GM18867 (cell line): Measurements from ENCODE around the gene PLA2G4A.
"Not testable (repeated sequence)": the region's sequence is repeated elsewhere in the genome, so short reads cannot be mapped to it uniquely, and the experiment has no call there.

Source experiments
- ATAC-seq: cut with Tn5 transposase; IDR thresholded peaks from one replicate; pipeline ENCODE4 v1.9.1; 2021; ENCODE audit warnings: mild to moderate bottlenecking, moderate library complexity; ENCODE audit not compliant: unreplicated experiment

PLA2G4A gene

GRCh38 chr1:186904361-186904760 lies 75.6 kb downstream of the PLA2G4A start:
- no peak for ATAC-seq

DNA sequence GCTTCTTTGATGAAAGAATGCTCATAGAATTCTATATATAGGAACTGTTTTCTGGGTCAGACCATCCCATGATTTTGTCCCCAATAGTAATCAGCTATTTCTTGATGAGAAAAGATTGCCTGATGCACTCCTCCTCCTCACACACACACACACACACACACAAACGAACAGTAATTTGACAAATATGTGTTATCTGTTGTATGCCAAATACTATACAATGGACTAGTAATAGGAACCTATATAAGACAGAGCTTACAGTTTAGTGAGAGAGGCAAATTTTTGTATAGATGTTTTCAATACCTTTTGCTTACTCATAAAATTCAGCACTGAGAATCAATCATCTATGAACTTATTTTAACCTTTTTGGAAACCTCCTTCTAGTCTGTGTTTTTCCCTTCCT lies 76.8 kb downstream of the PLA2G4A start:
- no peak for ATAC-seq

DNA sequence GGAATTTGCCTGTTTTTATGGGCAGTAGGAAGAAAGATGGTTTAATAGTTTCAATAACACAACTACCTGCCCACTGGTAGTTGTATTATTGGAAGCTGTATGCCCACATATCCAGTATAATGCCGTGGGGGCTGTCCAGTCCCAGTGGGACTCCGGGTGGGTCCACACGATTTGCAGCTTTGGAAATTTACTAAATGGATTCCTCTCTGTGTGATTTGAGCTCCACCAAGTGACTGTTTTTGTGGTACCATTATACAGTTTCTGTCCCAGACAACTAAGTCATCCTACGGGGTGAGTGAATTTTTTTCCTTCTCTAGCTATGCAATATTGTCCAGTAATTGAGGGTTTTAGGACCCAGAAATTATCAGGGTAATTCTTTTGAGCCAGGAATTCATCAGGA lies 86.8 kb downstream of the PLA2G4A start:
- no peak for ATAC-seq

GRCh38 chr1:186917106-186917786 lies 88.5 kb downstream of the PLA2G4A start:
- ATAC-seq, result not testable (repeated sequence)

DNA sequence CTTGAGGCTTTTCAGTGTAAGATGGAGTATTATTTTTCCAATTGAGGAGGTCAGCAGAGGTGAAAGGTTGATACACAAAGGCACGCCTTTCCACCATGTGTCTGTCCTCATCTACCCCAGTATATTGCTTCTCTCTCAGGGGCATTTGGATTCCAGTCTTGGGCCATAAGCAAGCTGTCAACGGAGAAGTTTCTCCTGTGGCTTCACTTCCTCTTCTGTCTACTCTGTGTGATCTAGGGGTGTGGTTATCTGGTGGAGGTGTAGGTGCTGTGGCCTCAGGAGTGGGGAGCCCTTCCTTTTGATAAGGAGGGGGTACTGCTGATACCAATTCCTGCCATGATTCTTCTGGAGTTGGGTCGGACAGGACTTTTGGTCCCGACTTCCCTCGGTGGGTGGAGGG lies 92.6 kb downstream of the PLA2G4A start:
- ATAC-seq, result peak; percentile 93

DNA sequence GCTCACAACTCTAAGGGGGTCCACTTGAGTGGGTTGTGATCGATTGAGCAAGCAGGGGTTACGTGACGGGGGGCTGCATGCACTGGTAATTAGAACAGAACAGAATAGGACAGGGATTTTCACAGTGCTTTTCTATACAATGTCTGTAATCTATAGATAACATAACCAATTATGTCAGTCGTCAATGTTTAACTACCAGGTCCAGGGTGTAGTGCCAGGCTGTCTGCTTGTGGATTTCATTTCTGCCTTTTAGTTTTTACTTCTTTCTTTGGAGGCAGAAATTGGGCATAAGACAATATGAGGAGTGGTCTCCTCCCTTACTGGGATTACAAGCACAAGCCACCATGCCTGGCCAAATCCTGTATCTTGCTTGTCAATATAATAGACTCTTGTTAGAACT lies 94.1 kb downstream of the PLA2G4A start:
- not testable (repeated sequence) for ATAC-seq

GRCh38 chr1:186923486-186923885 lies 94.7 kb downstream of the PLA2G4A start:
- ATAC-seq, result peak; percentile 66

GRCh38 chr1:186925881-186926669 lies 97.3 kb downstream of the PLA2G4A start:
- ATAC-seq, result no peak

DNA sequence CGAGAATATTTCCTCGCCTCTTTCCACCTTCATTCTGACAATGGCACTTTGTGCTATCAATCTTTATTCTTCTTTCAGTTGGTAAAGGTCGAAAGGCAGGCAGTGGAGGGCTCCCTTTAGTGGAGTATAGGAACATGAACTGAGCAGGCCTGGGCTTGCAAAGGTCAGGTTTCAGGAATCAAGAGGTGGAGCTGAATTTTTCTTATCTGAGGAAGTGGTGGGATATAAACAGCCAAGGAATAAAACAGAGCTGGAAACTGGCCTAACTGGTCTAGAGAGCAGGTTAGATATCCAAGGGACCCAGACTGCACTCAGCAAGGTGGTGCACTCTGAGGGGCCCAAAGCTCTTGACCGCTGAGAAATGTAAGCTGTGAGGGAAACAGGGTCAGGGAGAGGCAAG lies 99.1 kb downstream of the PLA2G4A start:
- no peak for ATAC-seq

DNA sequence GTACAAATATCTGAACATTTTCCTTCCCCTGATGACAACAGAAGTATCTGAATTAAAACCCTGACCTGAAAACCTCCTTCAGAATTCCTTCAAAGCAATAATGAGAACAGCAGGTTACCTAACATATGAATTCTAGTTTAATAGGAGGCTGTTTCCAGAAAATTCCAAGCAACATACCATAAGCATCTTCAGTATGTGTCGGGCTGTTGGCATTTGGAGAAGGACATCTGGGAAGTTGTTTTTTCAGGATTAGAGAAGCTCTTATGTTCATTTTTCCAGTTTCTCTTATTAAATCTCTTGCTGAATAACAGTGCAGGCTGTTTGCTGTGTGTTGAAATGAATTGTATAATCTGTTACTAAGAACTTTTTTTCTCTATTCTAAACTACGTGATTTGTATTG lies 101.5 kb downstream of the PLA2G4A start:
- ATAC-seq, result no peak

- no peak for ATAC-seq
These were observed 108.4 kb downstream of the PLA2G4A start for GRCh38 chr1:186937016-186937670.

DNA sequence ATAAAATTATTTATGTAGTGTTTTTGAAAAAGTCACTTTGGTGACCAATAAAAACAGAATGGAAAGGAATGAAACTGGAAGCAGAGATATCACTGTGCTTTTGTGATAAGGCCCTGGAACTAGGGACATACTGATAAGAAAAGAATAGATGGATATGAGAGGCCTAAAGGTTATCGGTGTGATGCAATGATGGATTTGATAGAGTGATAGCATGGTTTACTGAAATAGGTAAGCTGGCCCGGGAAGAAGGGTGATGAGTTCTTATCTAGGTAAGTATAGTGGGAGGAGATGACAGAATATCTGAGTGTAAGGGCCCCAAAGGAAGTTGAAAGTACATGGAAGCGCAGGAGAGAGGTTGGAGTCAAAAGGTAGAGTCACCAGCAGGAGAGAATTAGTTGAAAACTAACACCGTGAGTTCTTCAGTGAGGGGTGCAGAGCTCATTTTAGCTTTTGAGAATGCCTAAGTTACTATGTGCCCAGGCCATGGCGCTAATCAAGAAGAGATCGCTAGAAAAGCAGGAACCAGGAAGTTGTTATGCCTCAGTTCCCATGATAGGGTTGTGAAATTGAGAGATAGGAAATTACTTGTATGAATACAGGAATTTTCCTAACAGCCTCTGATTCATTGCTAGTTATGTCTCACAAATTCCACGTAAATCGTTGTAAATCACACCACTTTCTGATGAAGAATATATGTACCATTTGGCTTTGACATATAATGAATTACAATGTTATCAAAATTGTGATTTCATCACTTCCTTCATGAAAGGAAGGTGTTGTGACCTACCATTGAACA lies 115.3 kb downstream of the PLA2G4A start:
- ATAC-seq, result no peak

GRCh38 chr1:186945146-186945545 lies 116.4 kb downstream of the PLA2G4A start:
- ATAC-seq, result no peak

DNA sequence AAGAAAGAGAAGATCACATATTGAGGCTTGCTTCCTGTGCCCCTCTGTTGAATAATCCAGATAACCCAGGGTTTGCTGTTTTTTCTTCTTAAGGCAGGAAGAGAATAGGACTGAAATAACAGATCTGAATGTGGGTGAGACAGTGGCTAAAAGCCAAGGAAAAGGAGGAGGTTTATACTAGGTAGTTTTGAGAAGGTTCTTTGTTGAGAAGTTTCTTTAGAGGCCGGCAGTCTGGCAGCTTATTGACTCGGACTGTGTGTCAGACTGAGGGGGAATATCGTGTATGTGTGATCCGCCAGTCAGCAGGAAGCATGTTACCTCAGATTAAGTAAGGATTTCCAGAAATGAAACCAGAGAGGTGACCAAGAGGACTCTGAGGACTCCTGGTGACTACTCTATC lies 119.8 kb downstream of the PLA2G4A start:
- ATAC-seq, result no peak

DNA sequence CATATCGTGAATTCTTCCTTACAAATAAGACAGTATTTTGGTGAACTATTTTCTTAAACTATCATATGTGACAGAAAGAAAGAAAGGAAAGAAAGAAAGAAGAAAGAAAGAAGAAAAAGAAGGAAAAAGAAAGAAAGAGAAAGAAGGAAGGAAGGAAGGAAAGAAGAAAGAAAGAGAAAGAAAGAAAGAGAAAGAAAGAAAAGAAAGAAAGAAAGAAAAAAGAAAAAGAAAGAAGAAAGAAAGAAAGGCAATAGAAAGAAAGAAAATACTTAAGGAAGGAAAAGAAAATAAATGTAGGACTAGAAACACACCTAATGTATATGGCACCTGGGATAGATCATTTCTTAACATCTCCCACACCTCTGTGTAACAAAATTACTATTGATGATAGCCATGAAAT lies 120.4 kb downstream of the PLA2G4A start:
- no peak for ATAC-seq

- no peak for ATAC-seq
These were observed 121.8 kb downstream of the PLA2G4A start for GRCh38 chr1:186950547-186950946.

GRCh38 chr1:186953876-186954275 lies 125.1 kb downstream of the PLA2G4A start:
- no peak for ATAC-seq

DNA sequence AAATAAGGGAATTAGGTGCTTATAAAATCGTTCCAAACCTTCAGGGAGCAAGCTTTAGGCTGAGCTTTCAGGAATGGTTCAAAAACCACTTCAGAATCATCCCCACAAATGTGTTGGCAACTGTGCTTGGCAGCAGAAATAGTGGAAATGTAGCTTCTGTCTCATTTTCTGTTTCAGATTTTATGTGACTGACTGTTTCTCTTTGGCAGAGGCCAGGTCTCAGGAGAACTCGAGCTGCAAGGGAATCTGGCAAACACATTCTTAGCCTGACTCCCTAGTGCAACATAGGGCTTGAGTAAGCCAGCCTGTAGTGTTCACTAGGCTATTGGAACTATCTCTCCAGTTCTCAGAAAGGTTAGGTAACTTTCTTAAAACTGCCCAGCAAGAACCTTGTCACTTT lies 128.6 kb downstream of the PLA2G4A start:
- no peak for ATAC-seq

DNA sequence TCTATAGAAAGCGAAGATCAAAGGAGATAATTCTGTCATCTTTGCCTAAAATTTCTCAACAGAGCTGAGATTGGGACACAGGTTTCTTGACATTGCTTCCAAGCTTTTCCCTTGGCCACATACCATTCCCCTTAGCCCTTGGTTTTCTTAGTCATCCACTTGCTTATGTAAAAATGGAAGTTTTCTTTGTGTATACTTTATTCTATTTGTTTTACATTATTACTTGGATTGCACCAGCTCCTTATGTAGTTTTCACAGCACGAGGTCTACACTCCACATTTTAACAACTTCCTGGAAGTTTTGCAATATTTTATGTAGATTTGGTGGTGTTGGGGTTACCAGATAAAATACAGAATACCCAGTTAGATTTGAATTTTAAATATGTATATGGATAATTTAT lies 129.8 kb downstream of the PLA2G4A start:
- ATAC-seq, result no peak

- no peak for ATAC-seq
These were observed 132.1 kb downstream of the PLA2G4A start for GRCh38 chr1:186960861-186961260.

DNA sequence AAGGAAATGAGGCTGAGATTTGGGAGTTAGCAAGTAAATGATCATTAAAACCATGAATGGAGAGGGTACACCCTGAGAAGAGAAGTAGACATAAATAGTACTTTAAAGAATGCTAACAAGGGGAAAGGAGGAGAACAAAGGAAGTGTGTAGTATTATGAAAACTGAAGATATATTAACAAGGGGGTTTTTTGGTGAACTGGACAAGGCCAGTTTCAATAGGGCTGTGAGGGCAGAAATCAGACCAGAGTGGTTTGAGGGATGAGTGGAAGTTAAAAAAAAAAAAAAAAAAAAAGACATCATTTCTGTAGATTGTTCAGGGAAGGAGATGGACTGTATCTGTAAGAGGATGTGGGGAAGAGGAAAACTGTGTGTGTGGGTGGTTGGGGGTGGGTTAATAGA lies 137.1 kb downstream of the PLA2G4A start:
- ATAC-seq, result no peak
